Measurements from ENCODE around the gene ZNF581. TPM values are rescaled to one million over a fixed set of nuclear protein-coding genes. Genes with fewer than 3 reads are reported as not detected.

The ZNF581 gene
- polyA plus RNA-seq, 3 donors: 25.1 to 31.6 (median 29.4) TPM

- intact Hi-C loops (cut with micrococcal nuclease): loop anchor here in 1 of 2 donors (5.0 kb wide), 1 partner anchor 37 kb away; the partner anchor contains the start of gene ZNF865
- Histone ChIP-seq H4K20me1 (ENCODE audit: insufficient read depth, low read length) (peaks cover 12% of the 10 kb centered on the region), H3K27me3 (ENCODE audit: control insufficient read depth in 2 of 2, insufficient read depth in 2 of 2, low read length in 2 of 2) (peaks cover 0 to 5% of the 10 kb centered on the region in 2 donors), H3K4me3 (replicated peaks in 1 of 3; ENCODE audit: low read depth in 2 of 3, low read length in 3 of 3) (peak overlapping the region; percentile 46 to 83 (median 59)), H3K4me2 (replicated peaks; ENCODE audit: extremely low read depth, low read length, poor library complexity, severe bottlenecking) (peak overlapping the region; percentile 96), H3K27ac (ENCODE audit: low read depth in 1 of 2, low read length in 2 of 2) (peak overlapping the region in 1 of 2 donors; percentile 91), H3K9me3 (replicated peaks in 1 of 2; ENCODE audit: control insufficient read depth in 1 of 2, insufficient read depth in 1 of 2, low read length in 2 of 2) (peaks cover 0 to 3% of the 10 kb centered on the region in 2 donors), H3K9ac (ENCODE audit: insufficient read depth, low read length, poor library complexity, severe bottlenecking) (peak overlapping the region; percentile 74), H3K36me3 (replicated peaks in 1 of 2; ENCODE audit: control insufficient read depth in 1 of 2, insufficient read depth in 2 of 2, low read length in 2 of 2) (peaks cover 11 to 13% of the 10 kb centered on the region in 2 donors), H3K79me2 (ENCODE audit: insufficient read depth, low read length) (peaks cover 31% of the 10 kb centered on the region), H3K4me1 (ENCODE audit: control insufficient read depth in 1 of 2, insufficient read depth in 2 of 2, low read length in 2 of 2) (peaks cover 66 to 77% of the 10 kb centered on the region in 2 donors), H2AFZ (ENCODE audit: insufficient read depth, low read depth, low read length, poor library complexity, severe bottlenecking) (peak overlapping the region; percentile 74)
- Mint-ChIP-seq H3K36me3 (peaks cover 10 to 22% of the 10 kb centered on the region in 2 donors), H3K9me3 (peaks cover 0 to 7% (median 4%) of the 10 kb centered on the region in 7 donors), H3K27me3 (ENCODE audit: low read depth in 3 of 3) (peaks cover 7 to 29% (median 21%) of the 10 kb centered on the region in 3 donors), H3K4me1 (peaks cover 62% of the 10 kb centered on the region), H3K27ac (peak overlapping the region in 6 of 7 donors; percentile 53 to 91 (median 81)), H3K4me3 (peak overlapping the region; percentile 87 to 91)
- 67% methylated on average over 10 of the region's 12 CpGs for WGBS (ENCODE audit: insufficient coverage)
- no peak for DNase-seq
- no peak for TF ChIP-seq CTCF (IDR thresholded peaks at IDR 0.05)
Measured at GRCh38 chr19:55644191-55644833, 863 bp downstream of the ZNF581 start.

GRCh38 chr19:55644842-55645511, 1.5 kb downstream of the ZNF581 start:
- H3K4me1 Mint-ChIP-seq: peaks cover 63% of the 10 kb centered on the region
- Histone ChIP-seq H3K9me3 (replicated peaks in 1 of 2; ENCODE audit: control insufficient read depth in 1 of 2, insufficient read depth in 1 of 2, low read length in 2 of 2) (peaks cover 0 to under 1% of the 10 kb centered on the region in 2 donors), H3K27me3 (ENCODE audit: control insufficient read depth in 2 of 2, insufficient read depth in 2 of 2, low read length in 2 of 2) (peaks cover 0 to 5% of the 10 kb centered on the region in 2 donors), H3K4me3 (replicated peaks in 1 of 3; ENCODE audit: low read depth in 2 of 3, low read length in 3 of 3) (no peak overlapping the region), H2AFZ (ENCODE audit: insufficient read depth, low read depth, low read length, poor library complexity, severe bottlenecking) (no peak overlapping the region), H4K20me1 (ENCODE audit: insufficient read depth, low read length) (peaks cover 10% of the 10 kb centered on the region), H3K27ac (ENCODE audit: low read depth in 1 of 2, low read length in 2 of 2) (peak overlapping the region in 1 of 2 donors; percentile 91), H3K79me2 (ENCODE audit: insufficient read depth, low read length) (peaks cover 31% of the 10 kb centered on the region), H3K9ac (ENCODE audit: insufficient read depth, low read length, poor library complexity, severe bottlenecking) (peak overlapping the region; percentile 74), H3K36me3 (replicated peaks in 1 of 2; ENCODE audit: control insufficient read depth in 1 of 2, insufficient read depth in 2 of 2, low read length in 2 of 2) (peaks cover 11 to 13% of the 10 kb centered on the region in 2 donors), H3K4me1 (ENCODE audit: control insufficient read depth in 1 of 2, insufficient read depth in 2 of 2, low read length in 2 of 2) (peaks cover 61 to 71% of the 10 kb centered on the region in 2 donors), H3K4me2 (replicated peaks; ENCODE audit: extremely low read depth, low read length, poor library complexity, severe bottlenecking) (peak overlapping the region; percentile 96)
- peak overlapping the region in 1 of 7 donors; percentile 23 for H3K27ac Mint-ChIP-seq
- TF ChIP-seq CTCF (IDR thresholded peaks at IDR 0.05): no peak
- H3K9me3 Mint-ChIP-seq: peaks cover 0 to 7% (median 4%) of the 10 kb centered on the region in 7 donors
- peaks cover 7 to 31% (median 19%) of the 10 kb centered on the region in 3 donors for H3K27me3 Mint-ChIP-seq (ENCODE audit: low read depth in 3 of 3)
- 98% methylated on average over 25 of the region's 28 CpGs for WGBS (ENCODE audit: insufficient coverage)
- no peak for DNase-seq
- no peak overlapping the region for H3K4me3 Mint-ChIP-seq
- H3K36me3 Mint-ChIP-seq: peaks cover 10 to 22% of the 10 kb centered on the region in 2 donors
- intact Hi-C loops (cut with micrococcal nuclease): loop anchor here in 1 of 2 donors (5.0 kb wide), 1 partner anchor 38 kb away; the partner anchor contains the start of gene ZNF865

Data from CD14-positive monocyte (primary cell).